H1 (cell line): ENCODE results near the gene TGM5. TPM values are rescaled to one million over a fixed set of nuclear protein-coding genes. Genes with fewer than 3 reads are reported as not detected.

ENCODE experiments used
- CTCF ChIA-PET: fragments of 300-600 bp; sonication (Branson Sonifier 250); formaldehyde crosslinking; loops from one replicate; lab custom pipeline; 2021; ENCODE audit not compliant: partially characterized antibody; lab: Charles Lee
- POLR2A ChIA-PET: fragments of 300-600 bp; sonication (Branson Sonifier 250); formaldehyde crosslinking; loops from one replicate; lab custom pipeline; 2021; ENCODE audit warnings: inconsistent platforms; ENCODE audit not compliant: partially characterized antibody; lab: Charles Lee
- DNase-seq, 2 experiments: peaks; one replicate each; pipeline versions ENCODE4 v3.0.0 to v3.0.0-alpha.2; 2010 to 2022; ENCODE audit warnings: low spot score in 2 of 2, low read depth in 1 of 2, mixed read lengths in 1 of 2
- FAIRE-seq: peaks from 2 replicates; lab custom pipeline; 2011; peaks lifted over from hg19 to GRCh38; lab: Jason Lieb, UNC
- H2AFZ ChIP-seq: 2 replicates; pipeline ENCODE4 v1.8.1; 2012; ENCODE audit warnings: low read length, inconsistent platforms
- H2AK5ac ChIP-seq: 2 replicates; pipeline ENCODE4 v1.6.1; 2013; ENCODE audit warnings: low read depth, low read length
- H2BK120ac ChIP-seq: replicated peaks from 2 replicates; pipeline ENCODE3; 2013; ENCODE audit warnings: low read depth, low read length, inconsistent platforms
- H2BK12ac ChIP-seq: 2 replicates; pipeline ENCODE4 v1.6.1; 2013; ENCODE audit warnings: low read depth, low read length
- H2BK15ac ChIP-seq: 2 replicates; pipeline ENCODE4 v1.6.1; 2013; ENCODE audit warnings: low read length
- H2BK20ac ChIP-seq: 2 replicates; pipeline ENCODE4 v1.6.1; 2013; ENCODE audit warnings: low read length
- H2BK5ac ChIP-seq: 2 replicates; pipeline ENCODE4 v1.6.1; 2013; ENCODE audit warnings: low read depth, low read length
- H3K14ac ChIP-seq: 2 replicates; pipeline ENCODE4 v1.6.1; 2013; ENCODE audit warnings: inconsistent platforms; ENCODE audit not compliant: insufficient read length
- H3K18ac ChIP-seq: 2 replicates; pipeline ENCODE4 v1.6.1; 2013; ENCODE audit warnings: low read length; ENCODE audit errors: extremely low read depth
- H3K23ac ChIP-seq: 2 replicates; pipeline ENCODE4 v1.6.1; 2013; ENCODE audit warnings: inconsistent platforms; ENCODE audit not compliant: insufficient read length
- H3K23me2 ChIP-seq: 2 replicates; pipeline ENCODE4 v1.6.1; 2013; ENCODE audit warnings: low read depth, low read length
- H3K27ac ChIP-seq: 2 replicates; pipeline ENCODE4 v1.6.1; 2011; ENCODE audit warnings: low read depth, low read length, inconsistent platforms
- H3K27me3 ChIP-seq, 4 experiments: replicated peaks in 1 of 4; 1 replicate in 1 of 4; 2 replicates in 3 of 4; pipeline versions ENCODE4 v1.6.1 to v1.8.1; 2011 to 2013; ENCODE audit warnings: low read length in 3 of 4, mild to moderate bottlenecking in 3 of 4, inconsistent platforms in 2 of 4, mixed read lengths in 2 of 4, moderate library complexity in 1 of 4; ENCODE audit not compliant: control insufficient read depth in 3 of 4, insufficient read depth in 3 of 4; ENCODE audit errors: extremely low read depth in 1 of 4
- H3K36me3 ChIP-seq, 4 experiments: 2 replicates each; pipeline versions ENCODE4 v1.6.1 to v1.8.1; 2011 to 2013; ENCODE audit warnings: mild to moderate bottlenecking in 4 of 4, low read length in 3 of 4, moderate library complexity in 2 of 4, control low read depth in 1 of 4, inconsistent platforms in 1 of 4; ENCODE audit not compliant: insufficient read depth in 4 of 4, control insufficient read depth in 2 of 4
- H3K4ac ChIP-seq: replicated peaks from 2 replicates; pipeline ENCODE3; 2013; ENCODE audit warnings: low read length, low read depth, mixed read lengths, inconsistent platforms; ENCODE audit not compliant: insufficient read length
- H3K4me1 ChIP-seq, 4 experiments: replicated peaks in 1 of 4; 1 replicate in 1 of 4; 2 replicates in 3 of 4; pipeline versions ENCODE4 v1.6.1 to v1.8.1; 2011 to 2013; ENCODE audit warnings: low read length in 3 of 4, inconsistent platforms in 2 of 4, mixed read lengths in 1 of 4; ENCODE audit not compliant: insufficient read depth in 4 of 4, control insufficient read depth in 3 of 4
- H3K4me2 ChIP-seq, 2 experiments: 2 replicates each; pipeline versions ENCODE4 v1.6.1 to v1.8.1; 2011 to 2013; ENCODE audit warnings: low read depth in 2 of 2, low read length in 2 of 2, control low read depth in 1 of 2, inconsistent platforms in 1 of 2, mild to moderate bottlenecking in 1 of 2; ENCODE audit not compliant: insufficient read depth in 1 of 2
- H3K4me3 ChIP-seq, 4 experiments: fragments of 200-600, 300-600 bp in 1 of 4; sonication (generic), shearing (Covaris generic), sonication (Bioruptor Twin) in 1 of 4; 2 replicates each; pipeline versions ENCODE4 v1.5.1 to v1.8.1; 2011 to 2016; ENCODE audit warnings: low read length in 4 of 4, low read depth in 3 of 4, control low read depth in 2 of 4, inconsistent platforms in 2 of 4, mild to moderate bottlenecking in 2 of 4, mixed read lengths in 1 of 4, moderate library complexity in 1 of 4; ENCODE audit not compliant: insufficient read depth in 2 of 4; ENCODE audit errors: extremely low read depth in 1 of 4
- H3K56ac ChIP-seq: replicated peaks from 2 replicates; pipeline ENCODE3; 2013; ENCODE audit warnings: low read depth, mild to moderate bottlenecking, mixed read lengths, low read length, inconsistent platforms; ENCODE audit not compliant: insufficient read length
- H3K79me1 ChIP-seq: 2 replicates; pipeline ENCODE4 v1.6.1; 2013; ENCODE audit warnings: low read depth, low read length, control low read depth
- H3K79me2 ChIP-seq, 2 experiments: 2 replicates each; pipeline versions ENCODE4 v1.6.1 to v1.8.1; 2012 to 2013; ENCODE audit warnings: low read length in 2 of 2, mild to moderate bottlenecking in 2 of 2, inconsistent platforms in 1 of 2; ENCODE audit not compliant: insufficient read depth in 2 of 2, control insufficient read depth in 1 of 2
- H3K9ac ChIP-seq, 4 experiments: replicated peaks in 1 of 4; 1 replicate in 1 of 4; 2 replicates in 3 of 4; pipeline versions ENCODE4 v1.6.1 to v1.8.1; 2011 to 2013; ENCODE audit warnings: low read depth in 3 of 4, low read length in 3 of 4, control low read depth in 2 of 4, mild to moderate bottlenecking in 2 of 4, moderate library complexity in 2 of 4, inconsistent platforms in 1 of 4; ENCODE audit errors: extremely low read depth in 1 of 4
- H3K9me3 ChIP-seq, 2 experiments: 2 replicates each; pipeline versions ENCODE4 v1.6.1 to v1.8.1; 2012 to 2013; ENCODE audit warnings: mild to moderate bottlenecking in 2 of 2, moderate library complexity in 2 of 2, control low read depth in 1 of 2, inconsistent platforms in 1 of 2, low read depth in 1 of 2, low read length in 1 of 2, mixed read lengths in 1 of 2; ENCODE audit not compliant: insufficient read depth in 2 of 2
- H4K20me1 ChIP-seq, 2 experiments: replicated peaks in 1 of 2; 2 replicates each; pipeline versions ENCODE3 to v1.8.1; 2011 to 2013; ENCODE audit warnings: inconsistent platforms in 2 of 2, low read length in 2 of 2, mild to moderate bottlenecking in 1 of 2; ENCODE audit not compliant: insufficient read depth in 2 of 2, control insufficient read depth in 1 of 2
- H4K5ac ChIP-seq: 2 replicates; pipeline ENCODE4 v1.6.1; 2013; ENCODE audit warnings: low read length, low read depth, mixed read lengths, inconsistent platforms; ENCODE audit not compliant: insufficient read length
- H4K8ac ChIP-seq: 2 replicates; pipeline ENCODE4 v1.8.0; 2013; ENCODE audit warnings: mild to moderate bottlenecking, moderate library complexity, low read length, inconsistent platforms; ENCODE audit not compliant: insufficient read depth; ENCODE audit errors: extremely low read depth
- H4K91ac ChIP-seq: replicated peaks from 2 replicates; pipeline ENCODE3; 2013; ENCODE audit warnings: low read length, mixed read lengths, inconsistent platforms; ENCODE audit not compliant: insufficient read length
- CHD1 ChIP-seq: IDR thresholded peaks from 2 replicates; pipeline ENCODE4 v1.6.1; 2012; ENCODE audit warnings: low read depth, low read length, improper control_type of control experiment
- EP300 ChIP-seq, 2 experiments: IDR thresholded peaks; 1 replicate in 1 of 2; 2 replicates in 1 of 2; pipeline ENCODE4 v1.6.1; 2011 to 2012; ENCODE audit warnings: low read depth in 2 of 2, low read length in 2 of 2, mild to moderate bottlenecking in 2 of 2, borderline replicate concordance in 1 of 2, inconsistent platforms in 1 of 2, moderate library complexity in 1 of 2
- FOSL1 ChIP-seq: IDR thresholded peaks from 2 replicates; pipeline ENCODE4 v1.6.1; 2011; ENCODE audit warnings: mild to moderate bottlenecking, low read depth, low read length, moderate library complexity; ENCODE audit not compliant: insufficient read depth
- MAFK ChIP-seq: IDR thresholded peaks from 2 replicates; pipeline ENCODE4 v1.6.1; 2012; ENCODE audit warnings: low read depth, mild to moderate bottlenecking, improper control_type of control experiment, low read length
- SP4 ChIP-seq: IDR thresholded peaks from 2 replicates; pipeline ENCODE4 v1.6.1; 2012; ENCODE audit warnings: low read length, inconsistent platforms
- SRF ChIP-seq: IDR thresholded peaks from 2 replicates; pipeline ENCODE4 v1.6.1; 2011; ENCODE audit warnings: mild to moderate bottlenecking, low read depth, low read length, moderate library complexity
- TCF12 ChIP-seq: IDR thresholded peaks from 2 replicates; pipeline ENCODE4 v1.6.1; 2011; ENCODE audit warnings: low read depth, mild to moderate bottlenecking, low read length
- WGBS, 2 experiments: shearing (Covaris generic) in 1 of 2; methylation state at CpG; one replicate each; pipeline versions ENCODE4 v1.1.6 to v1.1.7; 2013 to 2015; ENCODE audit warnings: low lambda C conversion rate in 2 of 2, mixed read lengths in 2 of 2, inconsistent platforms in 1 of 2, low coverage in 1 of 2, missing lambda C conversion rate in 1 of 2; ENCODE audit not compliant: insufficient replicate concordance in 2 of 2, insufficient coverage in 1 of 2, insufficient read length in 1 of 2; ENCODE audit errors: extremely low coverage in 1 of 2, missing lambda C conversion rate in 1 of 2; 5-methylcytosine and 5-hydroxymethylcytosine counted together
- polyA plus RNA-seq, 7 experiments: library from polyadenylated mRNA; depleted of rRNA in 3 of 7; stranded (reverse) in 5 of 7; unstranded in 2 of 7; fragments of >200 nt in 5 of 7; fragments of 200-250 nt in 2 of 7; gene quantifications; 1 replicate in 5 of 7; 2 replicates in 1 of 7; 4 replicates in 1 of 7; pipeline versions ENCODE4 v1.2.1 to v1.2.3, GENCODE V29; 2011 to 2013; ENCODE audit warnings: missing spikeins in 2 of 7, mixed read lengths in 2 of 7
- total RNA-seq: library from RNA; stranded (reverse); fragmentation: NEBNext Ultra II Directional; extraction: Animal tissue kit (Norgen Biotek cat#: 25700); gene quantifications from 2 replicates; pipeline ENCODE4 v1.2.1, GENCODE V29; 2021
- TF ChIP-seq, protein P1 (sequence below): IDR thresholded peaks from 2 replicates; pipeline ENCODE4 v1.6.1; 2011; ENCODE audit warnings: low read length, improper control_type of control experiment

TGM5 gene
- total and polyA plus RNA-seq, 2 of the 8 experiments (the other 6 are each of a cell fraction or from before 2014, with no cell fraction given): not detected

DNA sequence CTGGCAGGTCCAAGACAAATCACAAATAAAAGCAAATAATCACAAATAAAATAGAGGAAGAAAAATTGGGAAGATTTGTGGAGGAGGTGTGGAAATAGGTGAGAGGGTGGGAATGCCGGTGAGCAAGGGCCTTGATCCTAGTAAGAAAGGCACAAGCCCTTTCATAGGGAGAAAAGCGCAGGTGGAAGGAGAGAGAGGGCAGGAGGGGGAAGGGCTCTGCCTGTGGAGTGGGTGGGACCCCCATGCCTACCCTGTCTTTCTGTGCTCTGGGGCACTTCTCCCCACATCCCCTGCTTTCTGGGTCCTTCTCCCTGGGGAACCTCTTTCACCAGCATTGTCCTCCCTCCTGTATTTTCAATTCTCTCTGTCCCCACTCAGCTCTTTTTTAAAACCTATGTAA is 711 bp upstream of the TGM5 start:
- Histone ChIP-seq H4K91ac (no peak overlapping the region), H2AFZ (no peak overlapping the region), H3K23me2 (no peaks in the 10 kb centered on the region), H3K9me3 (no peaks in the 10 kb centered on the region), H2BK12ac (no peak overlapping the region), H4K20me1 (no peaks in the 10 kb centered on the region), H3K23ac (no peak overlapping the region), H3K18ac (no peak overlapping the region), H2BK15ac (no peak overlapping the region), H3K4me1 (no peaks in the 10 kb centered on the region), H4K5ac (no peak overlapping the region), H3K36me3 (no peaks in the 10 kb centered on the region), H3K14ac (no peak overlapping the region), H3K79me2 (no peaks in the 10 kb centered on the region), H4K8ac (no peak overlapping the region), H3K27me3 (no peaks in the 10 kb centered on the region), H2BK120ac (no peak overlapping the region), H3K4me3 (no peak overlapping the region), H3K56ac (no peak overlapping the region), H2BK20ac (no peak overlapping the region), H3K4ac (no peak overlapping the region), H2AK5ac (no peak overlapping the region), H3K4me2 (no peak overlapping the region), H3K79me1 (no peaks in the 10 kb centered on the region), H3K27ac (no peak overlapping the region), H2BK5ac (no peak overlapping the region), H3K9ac (no peak overlapping the region)
- no peak for FAIRE-seq
- CTCF ChIA-PET: interaction anchor here (0.6 to 6.3 kb wide), 15 partner anchors 9 to 89 kb away, joined by 3 to 82 read pairs (median 6); no protein-coding TSS in a partner anchor
- WGBS, 2 experiments: 83% methylated on average over 2 of the region's 2 CpGs; no CpG with 5 or more reads in 1 of the 2 experiments
- POLR2A ChIA-PET: interaction anchor here (1.1 kb wide), 1 partner anchor 75 kb away, joined by 3 read pairs; no protein-coding TSS in a partner anchor
- no peak for DNase-seq
- TF ChIP-seq TCF12 (no peak), SP4 (no peak), SRF (no peak), FOSL1 (no peak), EP300 (IDR thresholded peaks at IDR 0.05; ENCODE audit: borderline replicate concordance in 1 of 2, low read depth in 2 of 2, low read length in 2 of 2) (no peak), MAFK (no peak), CHD1 (no peak)
- TF ChIP-seq, protein P1, sequence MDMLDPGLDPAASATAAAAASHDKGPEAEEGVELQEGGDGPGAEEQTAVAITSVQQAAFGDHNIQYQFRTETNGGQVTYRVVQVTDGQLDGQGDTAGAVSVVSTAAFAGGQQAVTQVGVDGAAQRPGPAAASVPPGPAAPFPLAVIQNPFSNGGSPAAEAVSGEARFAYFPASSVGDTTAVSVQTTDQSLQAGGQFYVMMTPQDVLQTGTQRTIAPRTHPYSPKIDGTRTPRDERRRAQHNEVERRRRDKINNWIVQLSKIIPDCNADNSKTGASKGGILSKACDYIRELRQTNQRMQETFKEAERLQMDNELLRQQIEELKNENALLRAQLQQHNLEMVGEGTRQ: no peak
